Smooth muscle cell (in vitro differentiated cells): ENCODE measurements around the gene NABP1. TPM values are rescaled to one million over a fixed set of nuclear protein-coding genes. Genes with fewer than 3 reads are reported as not detected.

Experiments
- DNase-seq: peaks from one replicate; lab custom pipeline; 2025; ENCODE audit not compliant: unreplicated experiment; lab: John Stamatoyannopoulos, UW
- H2AFZ ChIP-seq: fragments of 200-600 bp; sonication (generic); 2 replicates; pipeline ENCODE4 v1.6.0; 2016; ENCODE audit warnings: antibody characterized with exemption, low read depth, mild to moderate bottlenecking
- H3F3A ChIP-seq: fragments of 200-600 bp; sonication (generic); 2 replicates; pipeline ENCODE4 v1.6.0; 2017; ENCODE audit warnings: antibody characterized with exemption, low read depth
- H3K27ac ChIP-seq: fragments of 200-600 bp; sonication (generic); 2 replicates; pipeline ENCODE4 v1.5.1; 2016; ENCODE audit warnings: low read depth, mild to moderate bottlenecking
- H3K27me3 ChIP-seq: fragments of 200-600 bp; sonication (generic); 2 replicates; pipeline ENCODE4 v1.6.1; 2016; ENCODE audit warnings: low read depth, mild to moderate bottlenecking
- H3K36me3 ChIP-seq: fragments of 200-600 bp; sonication (generic); 2 replicates; pipeline ENCODE4 v1.5.1; 2016; ENCODE audit warnings: low read depth
- H3K4me1 ChIP-seq: fragments of 200-600 bp; sonication (generic); 2 replicates; pipeline ENCODE4 v1.5.1; 2016; ENCODE audit warnings: low read depth
- H3K4me2 ChIP-seq: fragments of 200-600 bp; sonication (generic); 2 replicates; pipeline ENCODE4 v1.6.0; 2016; ENCODE audit warnings: mild to moderate bottlenecking
- H3K4me3 ChIP-seq: fragments of 200-600 bp; sonication (generic); 2 replicates; pipeline ENCODE4 v1.5.1; 2016; ENCODE audit warnings: mild to moderate bottlenecking
- H3K79me2 ChIP-seq: fragments of 200-600 bp; sonication (generic); 2 replicates; pipeline ENCODE4 v1.6.0; 2016; ENCODE audit warnings: low read depth, mild to moderate bottlenecking
- H3K9ac ChIP-seq: fragments of 200-600 bp; sonication (generic); 2 replicates; pipeline ENCODE4 v1.6.0; 2016; ENCODE audit warnings: low read depth
- H3K9me3 ChIP-seq: fragments of 200-600 bp; sonication (generic); replicated peaks from 2 replicates; pipeline ENCODE4 v1.5.1; 2016; ENCODE audit warnings: low read depth
- H4K20me1 ChIP-seq: fragments of 200-600 bp; sonication (generic); 2 replicates; pipeline ENCODE4 v1.6.0; 2016; ENCODE audit warnings: low read depth
- WGBS: methylation state at CpG from one replicate; pipeline ENCODE4 v1.1.7; 2016; ENCODE audit warnings: low lambda C conversion rate; 5-methylcytosine and 5-hydroxymethylcytosine counted together
- polyA plus RNA-seq: library from polyadenylated mRNA; unstranded; fragments of >200 nt; fragmentation: Nextera tagmentation; extraction: Ambion mirVana; gene quantifications from 2 replicates; pipeline ENCODE4 v1.2.1, GENCODE V29; 2016
- total RNA-seq: library from RNA; depleted of rRNA; stranded (reverse); fragments of >200 nt; gene quantifications from 2 replicates; pipeline ENCODE4 v1.2.3, GENCODE V29; 2014
- TF ChIP-seq, protein P1 (sequence below): fragments of 200-600 bp; sonication (generic); IDR thresholded peaks from 2 replicates; pipeline ENCODE4 v1.5.1; 2017; ENCODE audit warnings: borderline replicate concordance, mild to moderate bottlenecking, antibody characterized with exemption; ENCODE audit not compliant: insufficient read depth, poor library complexity, severe bottlenecking

The NABP1 gene
- total and polyA plus RNA-seq, 2 experiments from 2014 or later = 7.8 to 44.9 TPM

DNA sequence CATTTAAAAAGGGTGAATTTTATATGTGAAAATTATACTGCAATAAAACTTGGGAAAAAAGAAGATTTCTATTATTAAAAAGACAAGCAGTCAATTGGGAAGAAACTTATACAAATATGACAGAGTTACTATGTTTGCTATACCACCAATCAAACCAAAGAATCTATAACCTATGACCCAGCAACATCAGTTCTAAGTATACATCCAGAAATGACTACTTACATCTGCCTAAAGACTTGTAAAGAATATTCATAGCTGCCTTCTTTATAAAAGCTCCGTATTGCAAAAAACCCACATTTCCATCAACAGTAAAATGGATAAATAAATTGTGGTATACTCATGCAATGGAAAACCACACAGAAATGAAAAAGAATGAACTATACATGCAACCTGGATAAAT is 32.9 kb upstream of the NABP1 start:
- Histone ChIP-seq H3K27me3 (no peaks in the 10 kb centered on the region), H3K4me2 (no peak overlapping the region), H3K9ac (no peak overlapping the region), H3K4me3 (no peak overlapping the region), H3K27ac (no peak overlapping the region), H3K79me2 (no peaks in the 10 kb centered on the region), H2AFZ (no peak overlapping the region), H3K4me1 (no peaks in the 10 kb centered on the region), H3K36me3 (no peaks in the 10 kb centered on the region), H3F3A (peaks cover 9% of the 10 kb centered on the region), H4K20me1 (no peaks in the 10 kb centered on the region), H3K9me3 (no peaks in the 10 kb centered on the region)
- no peak for DNase-seq
- TF ChIP-seq, protein P1, sequence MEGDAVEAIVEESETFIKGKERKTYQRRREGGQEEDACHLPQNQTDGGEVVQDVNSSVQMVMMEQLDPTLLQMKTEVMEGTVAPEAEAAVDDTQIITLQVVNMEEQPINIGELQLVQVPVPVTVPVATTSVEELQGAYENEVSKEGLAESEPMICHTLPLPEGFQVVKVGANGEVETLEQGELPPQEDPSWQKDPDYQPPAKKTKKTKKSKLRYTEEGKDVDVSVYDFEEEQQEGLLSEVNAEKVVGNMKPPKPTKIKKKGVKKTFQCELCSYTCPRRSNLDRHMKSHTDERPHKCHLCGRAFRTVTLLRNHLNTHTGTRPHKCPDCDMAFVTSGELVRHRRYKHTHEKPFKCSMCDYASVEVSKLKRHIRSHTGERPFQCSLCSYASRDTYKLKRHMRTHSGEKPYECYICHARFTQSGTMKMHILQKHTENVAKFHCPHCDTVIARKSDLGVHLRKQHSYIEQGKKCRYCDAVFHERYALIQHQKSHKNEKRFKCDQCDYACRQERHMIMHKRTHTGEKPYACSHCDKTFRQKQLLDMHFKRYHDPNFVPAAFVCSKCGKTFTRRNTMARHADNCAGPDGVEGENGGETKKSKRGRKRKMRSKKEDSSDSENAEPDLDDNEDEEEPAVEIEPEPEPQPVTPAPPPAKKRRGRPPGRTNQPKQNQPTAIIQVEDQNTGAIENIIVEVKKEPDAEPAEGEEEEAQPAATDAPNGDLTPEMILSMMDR = no peak
- whole genome bisulfite sequencing = 97% methylated on average over 1 of the region's 1 CpG

DNA sequence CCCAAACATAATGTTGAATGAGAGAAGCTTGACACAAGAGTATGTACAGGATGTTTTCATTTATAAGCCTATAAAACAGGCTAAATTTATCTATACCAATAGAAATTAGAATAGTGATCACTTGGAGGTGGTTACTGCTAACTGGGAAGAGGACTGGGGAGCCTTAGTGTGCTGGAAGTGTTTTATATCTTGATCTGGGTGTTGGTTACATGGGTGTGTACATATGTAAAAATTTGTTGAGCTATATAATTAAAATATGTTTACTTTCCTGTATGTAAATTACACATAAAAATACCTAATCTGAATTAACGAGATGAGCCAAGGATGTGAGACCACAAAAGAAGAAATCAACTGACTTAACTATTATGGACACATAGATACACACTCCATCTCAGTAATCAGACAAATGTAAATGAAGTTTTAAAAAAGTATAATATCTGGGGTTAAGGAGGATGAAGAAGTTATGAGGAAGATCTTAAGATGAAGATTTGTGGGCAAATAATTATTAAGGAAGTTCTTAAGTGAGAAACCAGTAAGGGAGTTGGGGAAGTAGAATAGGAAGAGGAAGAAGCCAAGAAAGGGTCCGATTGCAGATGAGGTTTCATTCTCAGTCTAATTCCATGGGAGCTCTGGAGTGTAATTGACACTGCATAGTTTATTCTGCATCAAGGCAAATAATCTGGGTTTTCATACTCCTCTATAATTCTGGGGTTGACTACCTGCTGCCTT is 32.3 kb upstream of the NABP1 start:
- DNase-seq = no peak
- Histone ChIP-seq H3F3A (peaks cover 9% of the 10 kb centered on the region), H3K4me1 (peaks cover 1% of the 10 kb centered on the region), H3K4me2 (no peak overlapping the region), H3K36me3 (no peaks in the 10 kb centered on the region), H3K9me3 (no peaks in the 10 kb centered on the region), H4K20me1 (no peaks in the 10 kb centered on the region), H3K9ac (no peak overlapping the region), H3K27me3 (no peaks in the 10 kb centered on the region), H3K79me2 (no peaks in the 10 kb centered on the region), H2AFZ (no peak overlapping the region), H3K27ac (no peak overlapping the region), H3K4me3 (no peak overlapping the region)
- WGBS = 47% methylated on average over 2 of the region's 2 CpGs
- TF ChIP-seq, protein P1 = no peak

DNA sequence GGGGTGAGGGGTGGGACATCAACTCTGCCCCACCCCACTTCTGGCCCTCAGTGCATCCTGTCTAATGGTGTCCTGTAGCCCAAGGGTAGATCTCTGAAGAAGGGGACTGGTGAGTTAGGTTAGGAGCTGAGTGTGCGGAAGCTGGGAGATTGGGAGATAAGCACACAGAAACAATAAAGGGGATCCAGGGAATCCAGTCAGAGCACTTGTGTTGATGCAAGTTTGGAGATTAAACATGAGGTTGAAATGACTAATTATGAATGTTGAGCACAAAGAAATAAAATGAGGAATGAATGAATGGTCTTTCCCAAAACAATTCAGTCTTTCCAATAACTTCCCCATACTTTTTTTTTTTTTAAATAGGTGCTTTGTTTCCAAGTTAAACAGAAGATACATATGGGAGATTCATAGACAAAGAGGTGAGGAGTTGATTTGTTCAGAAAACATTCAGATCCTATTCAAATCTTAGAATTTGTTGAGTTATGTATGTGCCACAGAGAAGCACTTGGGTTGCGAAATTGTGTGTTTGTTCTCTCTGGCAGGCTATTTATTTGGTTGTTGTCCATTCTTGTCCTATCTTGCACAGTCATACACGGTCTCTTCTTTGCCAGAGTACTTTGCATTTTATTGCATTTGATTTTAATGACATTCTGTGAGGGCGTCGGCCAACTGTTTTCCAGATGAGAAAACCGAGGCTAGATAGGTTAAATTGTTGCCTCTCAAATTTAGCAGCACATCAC is 31.6 kb upstream of the NABP1 start:
- Histone ChIP-seq H3K9ac (no peak overlapping the region), H3K27me3 (no peaks in the 10 kb centered on the region), H3F3A (peaks cover 9% of the 10 kb centered on the region), H3K4me1 (peaks cover 8% of the 10 kb centered on the region), H2AFZ (no peak overlapping the region), H3K4me2 (no peak overlapping the region), H3K79me2 (no peaks in the 10 kb centered on the region), H3K36me3 (no peaks in the 10 kb centered on the region), H3K4me3 (no peak overlapping the region), H4K20me1 (no peaks in the 10 kb centered on the region), H3K27ac (no peak overlapping the region), H3K9me3 (no peaks in the 10 kb centered on the region)
- TF ChIP-seq, protein P1 = no peak
- WGBS = 81% methylated on average over 6 of the region's 6 CpGs
- no peak for DNase-seq
